Astrocyte (in vitro differentiated cells and primary cell): ENCODE results near the gene AKR1B15.

Experiments
- CTCF ChIP-seq: IDR thresholded peaks from 2 replicates; pipeline ENCODE4 v1.5.1; 2011; ENCODE audit warnings: low read depth, mild to moderate bottlenecking, inconsistent platforms, low read length, moderate library complexity; ENCODE audit not compliant: insufficient read depth
- EZH2 ChIP-seq: IDR thresholded peaks from 2 replicates; pipeline ENCODE4 v1.6.1; 2012; ENCODE audit warnings: mild to moderate bottlenecking, low read length, inconsistent platforms; ENCODE audit not compliant: insufficient read depth

GRCh38 chr7:134535919-134536299 is 13.0 kb upstream of the AKR1B15 start:
- TF ChIP-seq CTCF (no peak), EZH2 (no peak)
